Adrenal gland (tissue), 12 donors: ENCODE data around the gene VEGFB. TPM values are rescaled to one million over a fixed set of nuclear protein-coding genes. Genes with fewer than 3 reads are reported as not detected.

Experiments used
- DNase-seq, 7 donors: peaks; one replicate each; pipeline ENCODE4 v3.0.0-alpha.2; 2019 to 2020
- H3K27ac ChIP-seq, 5 donors: fragments of 200-600 bp; sonication (generic) in 4 of 5; 1 replicate in 3 of 5; 2 replicates in 2 of 5; pipeline versions ENCODE4 v1.5.1 to v1.8.0; 2016 to 2020; ENCODE audit warnings: mild to moderate bottlenecking in 1 of 5
- H3K27me3 ChIP-seq: fragments of 200-600 bp; 2 replicates; pipeline ENCODE4 v1.8.0; 2021
- H3K36me3 ChIP-seq, 2 donors: fragments of 200-600 bp; replicated peaks in 1 of 2; 1 replicate in 1 of 2; 2 replicates in 1 of 2; pipeline versions ENCODE4 v1.5.1 to v1.8.0; 2018 to 2022
- H3K4me1 ChIP-seq, 2 donors: fragments of 200-600 bp; replicated peaks in 1 of 2; 1 replicate in 1 of 2; 2 replicates in 1 of 2; pipeline versions ENCODE4 v1.5.1 to v1.8.0; 2018 to 2021
- H3K4me3 ChIP-seq, 4 donors: fragments of 200-600 bp; sonication (generic) in 3 of 4; one replicate each; pipeline ENCODE4 v1.5.1; 2016 to 2018
- H3K9me3 ChIP-seq, 3 donors: fragments of 200-600 bp; sonication (generic) in 1 of 3; replicated peaks in 1 of 3; 1 replicate in 2 of 3; 2 replicates in 1 of 3; pipeline versions ENCODE4 v1.5.1 to v1.8.0; 2016 to 2021
- POLR2A ChIP-seq, 2 donors: fragments of 450-650 bp; IDR thresholded peaks; one replicate each; pipeline ENCODE4 v1.6.1; 2017; ENCODE audit warnings: antibody characterized with exemption in 2 of 2, mild to moderate bottlenecking in 2 of 2, moderate library complexity in 1 of 2
- WGBS, 4 donors: extraction: QIAGEN DNeasy Blood & Tissue Kit in 2 of 4; methylation state at CpG; one replicate each; pipeline versions ENCODE4 v1.1.5 to v1.1.7; 2013 to 2017; 5-methylcytosine and 5-hydroxymethylcytosine counted together
- intact Hi-C, 2 donors: fragments of 100-400 bp; cut with DNase I; formaldehyde crosslinking; loops; one replicate each; pipeline versions ENCODE4 v1.14.1 to v1.15.0; 2022 to 2023
- polyA plus RNA-seq, 3 donors: library from polyadenylated mRNA; stranded (reverse); fragments of 200-250 nt in 2 of 3; fragments of 350-450 nt in 1 of 3; fragmentation: Illumina TruSeq in 1 of 3; extraction: RNeasy Lipid Tissue Mini Kit (QIAGEN cat#74804) in 1 of 3; gene quantifications; one replicate each; pipeline ENCODE4 v1.2.3, GENCODE V29; 2013 to 2014
- total RNA-seq, 9 donors: library from RNA; depleted of rRNA in 4 of 9; stranded (reverse); fragments of >200 nt in 4 of 9; fragments of 120-200 nt in 1 of 9; fragmentation: NEBNext Ultra II Directional in 1 of 9; extraction: Animal tissue kit (Norgen Biotek cat#: 25700) in 1 of 9; gene quantifications; one replicate each; pipeline versions ENCODE4 v1.1.0 to v1.2.4, GENCODE V29; 2013 to 2023
- TF ChIP-seq, protein P1 (sequence below), 6 experiments: fragments of 450-650 bp in 4 of 6; fragments of 200-600 bp in 2 of 6; sonication (generic) in 1 of 6; IDR thresholded peaks; 1 replicate in 5 of 6; 2 replicates in 1 of 6; pipeline versions ENCODE4 v1.5.1 to v1.8.0; 2016 to 2021; ENCODE audit warnings: antibody characterized with exemption in 6 of 6, mild to moderate bottlenecking in 2 of 6, moderate library complexity in 1 of 6
- donor health status: healthy with polysubstance abuse.
- donor health status: Bipolar disorder and iron deficiency.
- donor health status: DM: yes; HTN: yes; CAD: no.
- donor health status: DM: no; HTN: no; CAD: no.
- donor health status: DM: no; HTN: no; CAD: no.
- donor health status: DM: yes; HTN: yes; CAD: no.

VEGFB gene
- total and polyA plus RNA-seq, 12 donors = 36.0 to 185 (median 134) TPM

DNA sequence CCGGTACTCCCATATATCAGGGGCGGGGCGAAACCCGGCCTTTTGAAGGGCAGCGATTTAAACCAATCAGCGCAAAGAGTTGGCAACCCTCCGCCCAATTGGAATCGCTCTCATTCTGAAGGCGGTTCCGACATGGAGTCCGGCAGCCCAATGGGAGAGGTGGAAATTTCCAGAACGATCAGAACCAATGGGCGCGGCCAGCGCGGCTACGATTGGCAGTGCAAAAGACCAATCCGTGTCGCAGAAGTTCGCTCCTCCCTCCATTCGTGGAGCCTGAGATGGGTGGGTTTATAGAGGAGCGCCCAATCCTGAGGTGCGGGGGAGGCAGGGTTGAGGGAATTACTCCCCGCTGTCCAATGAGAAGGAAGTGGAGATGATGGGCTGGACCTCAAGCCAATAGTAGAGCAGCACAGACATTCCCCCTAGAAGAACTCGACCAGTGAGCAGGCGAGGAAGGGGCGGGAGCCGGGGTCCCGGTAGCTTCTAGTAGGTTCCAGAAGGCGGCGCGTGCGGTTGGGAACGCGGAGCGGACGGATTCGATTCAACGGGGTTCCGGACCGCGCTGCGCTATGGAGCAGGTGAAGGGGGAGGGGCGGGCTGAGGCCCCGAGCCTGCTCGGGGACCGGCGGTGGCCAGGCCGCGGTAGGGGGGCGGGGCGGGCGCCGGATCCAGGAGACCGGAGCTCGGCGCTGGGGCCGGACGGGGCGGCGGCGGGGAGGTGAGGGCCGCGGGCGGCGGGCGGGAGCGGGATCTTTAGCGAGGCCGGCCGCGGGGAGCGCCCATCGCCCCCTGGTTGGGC is 48.5 kb upstream of the VEGFB start, which contains the start of gene STIP1:
TSS of gene STIP1 (plus strand) at position 479 of the 799 bp plus-strand sequence. CDS start at position 570, 91 bp downstream.
- H3K27ac ChIP-seq = peak within 1 kb of the TSS; percentile 80 to 100 (median 94)
- no peaks in the 10 kb centered on the region for H3K9me3 ChIP-seq
- WGBS, 4 donors = 0 to 1% (median 0%) methylated on average over 15 to 74 of the region's 74 CpGs
- H3K4me1 ChIP-seq = peaks cover 22 to 56% of the 10 kb centered on the region in 2 donors
- intact Hi-C loops = no loop called here
- H3K27me3 ChIP-seq = no peaks in the 10 kb centered on the region
- peaks cover 0 to 6% of the 10 kb centered on the region in 2 donors for H3K36me3 ChIP-seq
- TF ChIP-seq, protein P1, sequence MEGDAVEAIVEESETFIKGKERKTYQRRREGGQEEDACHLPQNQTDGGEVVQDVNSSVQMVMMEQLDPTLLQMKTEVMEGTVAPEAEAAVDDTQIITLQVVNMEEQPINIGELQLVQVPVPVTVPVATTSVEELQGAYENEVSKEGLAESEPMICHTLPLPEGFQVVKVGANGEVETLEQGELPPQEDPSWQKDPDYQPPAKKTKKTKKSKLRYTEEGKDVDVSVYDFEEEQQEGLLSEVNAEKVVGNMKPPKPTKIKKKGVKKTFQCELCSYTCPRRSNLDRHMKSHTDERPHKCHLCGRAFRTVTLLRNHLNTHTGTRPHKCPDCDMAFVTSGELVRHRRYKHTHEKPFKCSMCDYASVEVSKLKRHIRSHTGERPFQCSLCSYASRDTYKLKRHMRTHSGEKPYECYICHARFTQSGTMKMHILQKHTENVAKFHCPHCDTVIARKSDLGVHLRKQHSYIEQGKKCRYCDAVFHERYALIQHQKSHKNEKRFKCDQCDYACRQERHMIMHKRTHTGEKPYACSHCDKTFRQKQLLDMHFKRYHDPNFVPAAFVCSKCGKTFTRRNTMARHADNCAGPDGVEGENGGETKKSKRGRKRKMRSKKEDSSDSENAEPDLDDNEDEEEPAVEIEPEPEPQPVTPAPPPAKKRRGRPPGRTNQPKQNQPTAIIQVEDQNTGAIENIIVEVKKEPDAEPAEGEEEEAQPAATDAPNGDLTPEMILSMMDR (IDR thresholded peaks at IDR 0.05) = peak in 4 of 6 experiments; percentile 10 to 52 (median 33)
- peak; percentile 48 to 51 for TF ChIP-seq POLR2A (IDR thresholded peaks at IDR 0.05)
- peak within 1 kb of the TSS in 3 of 4 donors; percentile 28 to 61 (median 60) for H3K4me3 ChIP-seq
- peak; percentile 99 to 100 (median 100) for DNase-seq

DNA sequence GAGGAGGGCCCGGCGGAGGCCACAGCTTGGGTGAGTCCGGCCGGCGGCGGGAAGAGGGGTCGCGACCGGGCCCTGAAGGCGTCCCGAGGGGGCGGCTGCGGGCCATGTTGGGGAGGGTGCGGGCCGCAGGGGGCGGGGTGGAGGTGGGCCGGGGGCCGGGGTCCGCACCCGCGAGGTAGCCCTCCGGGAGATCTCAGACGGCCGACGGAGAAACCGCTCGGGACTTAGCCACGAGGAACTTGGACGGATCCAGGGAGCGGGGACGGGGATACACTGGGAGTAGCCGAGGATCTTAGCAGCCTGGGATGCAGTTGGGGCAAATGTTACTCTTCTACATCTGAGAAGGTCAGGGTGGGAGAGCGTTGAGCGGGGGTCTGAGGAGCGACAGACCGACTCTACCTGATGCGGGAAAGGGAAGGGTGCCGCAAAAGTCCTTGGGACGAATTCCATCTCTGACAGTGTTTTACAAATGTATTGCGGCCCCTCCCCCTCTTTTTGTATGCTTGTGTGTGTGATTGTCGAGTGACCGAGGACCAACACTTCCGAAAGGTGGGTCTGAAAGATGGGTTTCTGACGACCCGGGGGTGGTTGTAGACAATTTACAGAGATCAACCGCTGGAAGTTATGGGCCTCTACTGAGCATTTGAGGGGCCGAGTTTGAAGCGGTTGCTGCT is 47.8 kb upstream of the VEGFB start:
- intact Hi-C loops = no loop called here

DNA sequence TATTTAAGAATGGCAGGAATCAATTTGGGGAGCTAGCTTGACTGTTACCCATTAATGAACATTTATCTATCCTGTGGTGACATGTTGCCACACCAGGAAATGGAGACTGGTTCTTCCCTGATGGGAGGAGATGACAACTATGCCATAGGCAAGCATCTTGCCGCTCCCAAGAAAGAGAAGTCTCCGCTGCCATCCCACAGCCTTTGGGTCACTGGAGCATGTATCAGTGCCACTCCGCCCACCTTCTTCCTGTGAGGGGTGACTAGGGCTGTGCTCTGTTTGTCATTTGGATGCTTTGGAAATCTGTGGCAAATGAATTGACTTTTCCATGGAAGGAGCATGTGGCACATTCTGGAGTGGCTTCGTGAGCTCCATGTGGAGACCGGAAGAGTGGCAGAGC is 42.0 kb upstream of the VEGFB start:
- Histone ChIP-seq H3K9me3 (no peaks in the 10 kb centered on the region), H3K27me3 (no peaks in the 10 kb centered on the region), H3K4me1 (peaks cover 0 to 24% of the 10 kb centered on the region in 2 donors), H3K27ac (no peak overlapping the region), H3K4me3 (no peak overlapping the region), H3K36me3 (peaks cover 0 to 59% of the 10 kb centered on the region in 2 donors)
- 86 to 91% (median 89%) methylated on average over 5 of the region's 5 CpGs for WGBS, 4 donors
- TF ChIP-seq, protein P1 (IDR thresholded peaks at IDR 0.05) = no peak
- TF ChIP-seq POLR2A (IDR thresholded peaks at IDR 0.05) = no peak
- intact Hi-C loops = no loop called here
- DNase-seq = no peak

More for the DNA sequence above, 47.8 kb upstream of the VEGFB start:
- 1 to 2% (median 2%) methylated on average over 18 to 48 of the region's 48 CpGs for WGBS, 4 donors
- Histone ChIP-seq H3K27me3 (no peaks in the 10 kb centered on the region), H3K9me3 (no peaks in the 10 kb centered on the region), H3K4me3 (peak overlapping the region in 1 of 4 donors; percentile 5), H3K36me3 (peaks cover 0 to 6% of the 10 kb centered on the region in 2 donors), H3K4me1 (peaks cover 14 to 54% of the 10 kb centered on the region in 2 donors), H3K27ac (no peak overlapping the region)
- TF ChIP-seq, protein P1 (IDR thresholded peaks at IDR 0.05) = no peak
- no peak for TF ChIP-seq POLR2A (IDR thresholded peaks at IDR 0.05)
- peak in 3 of 7 donors; percentile 64 to 71 (median 68) for DNase-seq

DNA sequence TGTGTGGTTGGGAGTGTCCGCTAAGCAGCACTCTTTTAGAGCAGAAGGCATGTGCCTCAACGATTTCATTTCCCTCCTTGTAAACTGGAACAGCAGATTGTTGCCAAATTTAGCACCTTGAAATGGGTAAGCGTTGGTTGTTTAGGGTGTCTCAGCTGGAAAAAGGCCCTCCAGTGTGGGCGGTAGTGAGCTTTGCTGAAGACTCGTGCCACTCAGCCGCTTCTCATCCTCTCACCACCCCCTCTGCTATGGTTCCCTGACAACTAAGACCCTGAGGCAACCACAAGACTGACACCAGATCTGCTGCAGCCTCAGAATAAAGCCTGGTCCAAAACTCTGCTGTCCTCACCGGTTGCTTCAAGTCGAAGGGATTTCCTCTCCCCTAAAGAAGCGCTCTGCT is 37.8 kb upstream of the VEGFB start:
- 80 to 87% (median 83%) methylated on average over 9 of the region's 9 CpGs for WGBS, 4 donors
- TF ChIP-seq POLR2A (IDR thresholded peaks at IDR 0.05) = no peak
- TF ChIP-seq, protein P1 (IDR thresholded peaks at IDR 0.05) = no peak
- H3K27ac ChIP-seq = no peak overlapping the region
- intact Hi-C loops = no loop called here
- H3K36me3 ChIP-seq = peaks cover 0 to 93% of the 10 kb centered on the region in 2 donors
- H3K4me1 ChIP-seq = no peaks in the 10 kb centered on the region
- H3K27me3 ChIP-seq = no peaks in the 10 kb centered on the region
- no peak for DNase-seq
- no peaks in the 10 kb centered on the region for H3K9me3 ChIP-seq
- no peak overlapping the region for H3K4me3 ChIP-seq
